ENCODE data around the gene GPR150. TPM values are rescaled to one million over a fixed set of nuclear protein-coding genes. Genes with fewer than 3 reads are reported as not detected.

Gene GPR150
- total and polyA plus RNA-seq, 10 of the 15 experiments (the other 5 are each of a cell fraction or from before 2014, with no cell fraction given), result 0.08 to 1.1 (median 0.37) TPM; not detected in 1

- TF ChIP-seq IRF4 (IDR thresholded peaks at IDR 0.05; ENCODE audit: low read depth, low read length), result peak; percentile 93
- no peak for TF ChIP-seq PAX8 (IDR thresholded peaks at IDR 0.05)
- TF ChIP-seq EP300 (IDR thresholded peaks at IDR 0.05; ENCODE audit: borderline replicate concordance in 1 of 2, control insufficient read depth in 1 of 2, low read depth in 2 of 2, low read length in 2 of 2), result peak; percentile 13 to 41; a peak in 1 of 4 replicates
- no peak for TF ChIP-seq PBX3 (IDR thresholded peaks at IDR 0.05; ENCODE audit: insufficient replicate concordance, low read depth, low read length)
- TF ChIP-seq ETV6 (conservative IDR thresholded peaks at IDR 0.05 in 1 of 2, IDR thresholded peaks at IDR 0.05 in 1 of 2; ENCODE audit: borderline replicate concordance in 1 of 2, low read depth in 1 of 2), result peak in 1 of 2 experiments; percentile 49; a peak in 1 of 4 replicates
- 0 out of 4 replicates have a peak, but pooled peaks of 1 of the 2 experiments have one; percentile 5 for TF ChIP-seq SRF (IDR thresholded peaks at IDR 0.05; ENCODE audit: low read depth in 2 of 2, low read length in 2 of 2)
- no peak for TF ChIP-seq CHD2 (IDR thresholded peaks at IDR 0.05; ENCODE audit: borderline replicate concordance, low read depth, low read length)
- TF ChIP-seq RUNX3 (IDR thresholded peaks at IDR 0.05; ENCODE audit: low read length), result peak; percentile 88
- no peak for TF ChIP-seq IRF5 (IDR thresholded peaks at IDR 0.05; ENCODE audit: borderline replicate concordance)
- no peak for TF ChIP-seq NFXL1 (IDR thresholded peaks at IDR 0.05; ENCODE audit: borderline replicate concordance)
- no peak for TF ChIP-seq KLF5 (IDR thresholded peaks at IDR 0.05; ENCODE audit: partially characterized antibody)
- TF ChIP-seq IKZF1 (conservative IDR thresholded peaks at IDR 0.05), result peak; percentile 91
- no peak for TF ChIP-seq SUPT20H (IDR thresholded peaks at IDR 0.05; ENCODE audit: borderline replicate concordance, control insufficient read depth, low read depth, low read length)
- no peak for TF ChIP-seq RCOR1 (conservative IDR thresholded peaks at IDR 0.05; ENCODE audit: low read depth, low read length)
- TF ChIP-seq NBN (IDR thresholded peaks at IDR 0.05), result 0 out of 2 replicates have a peak, but pooled peaks have one; percentile 16
- TF ChIP-seq POU2F2 (IDR thresholded peaks at IDR 0.05; ENCODE audit: borderline replicate concordance, low read depth, low read length), result no peak
- TF ChIP-seq WRNIP1 (IDR thresholded peaks at IDR 0.05; ENCODE audit: borderline replicate concordance, low read depth, low read length), result no peak
- no peak; the same call in 1 of the 2 replicates for TF ChIP-seq TCF12 (IDR thresholded peaks at IDR 0.05; ENCODE audit: low read depth, low read length)
- no peak for TF ChIP-seq SP1 (IDR thresholded peaks at IDR 0.05; ENCODE audit: low read depth, low read length)
- no peak for TF ChIP-seq NRF1 (conservative IDR thresholded peaks at IDR 0.05; ENCODE audit: low read depth, low read length)
- TF ChIP-seq ZBTB4 (CRISPR knock-in tag; IDR thresholded peaks at IDR 0.05), result no peak
- TF ChIP-seq ZNF217 (IDR thresholded peaks at IDR 0.05), result no peak
- TF ChIP-seq EZH2 (IDR thresholded peaks at IDR 0.05; ENCODE audit: borderline replicate concordance, control insufficient read depth, low read depth, low read length), result no peak
These were observed 2.8 kb upstream of the GPR150 start (continued) for GRCh38 chr5:95617057-95617456.

Data from GM12878 (cell line).